CD4-positive, alpha-beta T cell treated with Interferon alpha-2 for 1 hour (primary cell): ENCODE measurements around the gene LMNTD1.
"Not testable (repeated sequence)": the region's sequence is repeated elsewhere in the genome, so short reads cannot be mapped to it uniquely, and the experiment has no call there.

Experiments
- DNase-seq, 2 donors: peaks; one replicate each; pipeline ENCODE4 v3.0.0-alpha.2; 2020 to 2022

LMNTD1 gene

GRCh38 chr12:25488956-25489870 is 63.9 kb downstream of the LMNTD1 start:
- DNase-seq = not testable (repeated sequence)

DNA sequence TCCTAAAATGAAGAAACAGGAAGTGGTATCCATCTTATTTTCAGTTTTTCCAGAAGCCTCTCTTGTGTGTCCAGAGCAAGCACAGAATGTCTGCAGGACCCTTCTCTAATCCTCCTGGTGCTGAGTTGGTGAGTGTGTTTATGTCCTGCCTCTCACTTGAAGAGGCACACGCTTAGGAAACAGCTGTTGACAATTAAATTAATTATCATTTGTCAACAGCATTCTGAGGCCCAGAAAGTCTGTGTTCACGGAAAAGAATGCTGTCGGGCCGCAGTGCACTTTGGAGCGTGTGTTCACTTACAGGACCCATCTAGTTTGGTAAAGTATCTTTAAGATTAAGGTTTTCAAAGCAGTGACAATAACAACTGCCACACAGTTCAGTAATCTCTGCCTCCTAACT is 70.5 kb downstream of the LMNTD1 start:
- DNase-seq = no peak

DNA sequence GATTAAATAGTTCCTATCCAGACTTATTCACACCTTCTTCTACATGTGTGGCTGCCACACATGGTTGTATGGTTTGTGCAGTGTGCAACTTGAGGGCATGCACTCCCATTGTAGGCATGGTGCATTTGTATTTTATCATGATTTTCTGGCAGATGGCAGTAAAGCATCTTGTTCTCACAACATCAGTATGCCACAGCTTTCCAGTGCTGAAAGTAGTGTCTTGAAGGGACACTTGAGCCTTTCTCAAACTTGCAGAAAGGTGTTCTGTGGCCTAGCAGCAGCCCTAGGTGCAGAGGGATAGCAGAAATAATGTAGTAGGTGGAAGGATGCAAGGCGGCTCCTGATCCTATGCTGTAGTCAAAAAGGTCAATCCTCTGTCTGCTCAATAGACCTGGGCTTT is 72.9 kb downstream of the LMNTD1 start:
- no peak for DNase-seq

DNA sequence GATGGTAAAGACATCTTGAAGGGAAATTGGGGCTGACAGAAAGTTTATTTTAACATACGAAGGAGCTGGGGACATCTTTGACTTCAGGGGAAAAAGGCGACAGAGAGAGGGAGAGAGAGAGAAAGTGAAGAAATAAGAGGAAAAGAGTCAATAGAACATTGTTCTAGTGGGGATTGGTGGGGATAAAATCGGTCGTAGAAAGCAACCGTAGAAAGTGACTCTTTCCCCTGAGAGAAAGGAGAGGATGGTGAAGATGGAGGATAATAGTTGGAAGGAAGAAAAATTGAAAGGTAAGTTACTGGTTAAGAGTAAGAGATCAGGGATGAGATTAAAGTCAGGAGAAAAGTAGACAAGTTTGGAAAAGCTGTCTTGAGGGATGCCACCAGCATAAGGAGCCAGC is 75.9 kb downstream of the LMNTD1 start:
- no peak for DNase-seq

GRCh38 chr12:25472453-25472852 is 80.6 kb downstream of the LMNTD1 start:
- DNase-seq = no peak

GRCh38 chr12:25469861-25470260 is 83.2 kb downstream of the LMNTD1 start:
- DNase-seq = no peak

GRCh38 chr12:25469368-25469767 is 83.7 kb downstream of the LMNTD1 start:
- DNase-seq = no peak

GRCh38 chr12:25463521-25463920 is 89.6 kb downstream of the LMNTD1 start:
- no peak for DNase-seq

GRCh38 chr12:25463005-25463404 is 90.1 kb downstream of the LMNTD1 start:
- no peak for DNase-seq

- DNase-seq = peak in 1 of 2 donors; percentile 24
Measured at GRCh38 chr12:25459541-25459951, 93.5 kb downstream of the LMNTD1 start.

DNA sequence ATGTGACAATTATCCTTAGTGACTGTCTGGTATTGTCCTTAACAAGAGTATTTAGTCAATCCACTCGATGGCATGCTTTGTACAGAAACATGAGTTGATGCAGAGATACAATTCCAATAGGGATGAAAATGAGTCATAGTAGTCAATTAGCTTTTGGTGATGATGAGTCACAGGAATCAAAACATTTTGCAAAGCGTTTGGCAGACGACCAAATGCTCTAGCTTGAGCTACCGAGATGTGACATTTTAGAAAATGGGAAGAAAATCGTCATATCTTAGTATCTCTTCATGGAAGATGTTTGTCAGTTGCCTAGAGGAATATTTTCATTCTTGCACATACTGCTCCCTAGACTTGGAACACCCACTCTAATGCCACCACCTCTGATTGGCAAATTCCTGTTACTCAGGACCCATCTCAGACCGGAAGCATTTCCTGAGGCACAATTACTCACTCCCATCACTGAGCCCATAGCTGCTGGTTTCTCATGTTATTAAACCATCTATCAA is 95.0 kb downstream of the LMNTD1 start:
- no peak for DNase-seq

DNA sequence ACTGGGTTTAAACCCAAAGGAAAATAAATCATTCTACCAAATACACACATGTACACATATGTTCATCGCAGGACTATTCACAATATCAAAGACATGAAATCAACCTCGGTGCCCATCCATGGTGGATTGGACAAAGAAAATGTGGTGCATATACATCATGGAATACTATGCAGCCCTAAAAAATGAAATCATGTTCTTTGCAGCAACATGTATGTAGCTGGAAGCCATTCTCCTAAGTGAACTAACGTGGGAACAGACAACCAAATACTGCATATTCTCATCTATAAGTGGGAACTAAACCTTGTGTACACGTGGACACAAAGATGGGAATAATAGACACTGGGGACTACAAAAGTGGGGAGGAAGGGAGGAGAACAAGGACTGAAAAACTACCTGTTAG is 96.6 kb downstream of the LMNTD1 start:
- DNase-seq = no peak

- DNase-seq = no peak
Measured at GRCh38 chr12:25455696-25456095, 97.4 kb downstream of the LMNTD1 start.

DNA sequence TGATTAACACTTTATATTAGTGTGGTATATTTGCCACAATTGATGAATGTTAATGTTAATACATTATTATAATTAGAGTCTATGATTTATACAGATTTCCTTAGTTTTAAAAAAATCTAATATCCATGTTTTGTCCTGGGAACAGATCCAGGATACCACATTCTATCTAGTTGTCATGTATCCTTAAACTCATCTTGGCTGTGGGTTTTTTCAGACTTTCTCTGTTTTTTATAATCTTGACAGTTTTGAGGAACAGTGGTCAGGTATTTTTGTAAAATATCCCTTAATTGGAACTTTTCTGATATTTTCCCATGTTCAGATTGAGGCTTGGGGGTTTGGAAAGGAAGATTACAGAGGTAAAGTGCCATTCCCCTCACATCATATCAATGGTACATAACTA is 104.1 kb downstream of the LMNTD1 start:
- no peak for DNase-seq

GRCh38 chr12:25447046-25447445 is 106.0 kb downstream of the LMNTD1 start:
- no peak for DNase-seq

GRCh38 chr12:25438638-25439037 is 114.4 kb downstream of the LMNTD1 start:
- no peak for DNase-seq

DNA sequence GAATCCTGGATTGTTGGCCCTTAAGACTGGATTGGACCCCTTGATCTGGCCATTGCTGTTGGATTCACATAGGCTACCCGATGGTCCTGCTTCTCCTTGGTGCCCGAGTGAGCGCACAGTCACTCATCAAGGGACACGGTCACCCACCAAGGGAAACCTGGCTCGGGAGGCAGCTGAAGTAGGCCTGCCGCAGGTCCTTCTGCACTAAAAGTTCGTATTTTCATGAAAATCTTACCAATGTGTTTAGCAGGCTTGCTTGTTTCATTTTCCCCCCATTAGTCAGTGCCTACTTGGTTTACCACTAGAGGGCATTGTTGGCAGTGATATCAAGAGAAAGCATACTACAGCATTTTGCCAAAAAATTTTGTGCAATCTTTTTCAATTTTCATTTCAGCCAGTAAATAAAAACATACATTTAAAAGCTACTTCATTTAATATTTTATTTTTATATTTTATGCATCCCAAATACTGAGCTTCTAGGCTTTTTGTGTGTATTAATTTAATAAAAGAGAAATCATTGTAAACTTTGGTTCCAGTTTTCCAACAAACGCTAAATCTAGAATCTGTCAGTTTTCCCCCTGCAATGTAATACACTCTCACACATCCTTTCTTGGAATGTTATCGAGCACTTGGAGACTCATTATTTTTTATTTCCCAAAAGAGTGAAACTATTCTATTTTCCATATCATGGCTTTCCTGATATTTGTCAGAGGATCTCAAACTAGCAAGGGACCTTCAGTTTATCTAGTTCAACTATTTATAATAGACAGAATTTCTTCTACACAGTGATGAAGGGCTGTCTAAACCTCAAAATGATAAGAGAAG is 116.7 kb downstream of the LMNTD1 start:
- peak; percentile 9 to 64 for DNase-seq

DNA sequence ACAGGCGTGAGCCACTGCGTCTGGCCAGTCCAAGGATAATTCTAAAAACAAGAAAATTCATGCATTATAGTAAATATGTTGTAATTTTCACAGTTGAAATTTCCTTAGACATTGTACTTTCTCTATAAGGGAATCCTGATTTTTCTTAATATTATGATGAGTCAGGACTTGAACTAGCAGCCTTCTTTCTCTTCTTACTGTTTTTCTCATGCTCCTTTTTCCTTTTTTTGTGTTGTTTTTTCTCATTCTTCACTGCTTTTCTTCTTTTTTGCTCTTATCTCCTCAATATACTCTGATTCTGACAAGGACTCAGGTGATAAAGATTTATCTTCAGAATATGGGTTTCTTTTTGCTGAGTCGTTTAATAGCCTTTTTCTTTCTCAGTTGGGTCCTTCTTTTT is 117.7 kb downstream of the LMNTD1 start:
- DNase-seq = no peak

GRCh38 chr12:25434515-25434914 is 118.6 kb downstream of the LMNTD1 start:
- DNase-seq = no peak

GRCh38 chr12:25433581-25434325 is 119.3 kb downstream of the LMNTD1 start:
- DNase-seq = no peak

GRCh38 chr12:25433024-25433423 is 120.1 kb downstream of the LMNTD1 start:
- no peak for DNase-seq

- DNase-seq = no peak
Measured at GRCh38 chr12:25427337-25428249, 125.5 kb downstream of the LMNTD1 start.
